ENCODE measurements around the gene F12. TPM values are rescaled to one million over a fixed set of nuclear protein-coding genes. Genes with fewer than 3 reads are reported as not detected.

Gene F12
- total RNA-seq, 2 experiments from 2014 or later: 12.0 to 12.7 TPM

DNA sequence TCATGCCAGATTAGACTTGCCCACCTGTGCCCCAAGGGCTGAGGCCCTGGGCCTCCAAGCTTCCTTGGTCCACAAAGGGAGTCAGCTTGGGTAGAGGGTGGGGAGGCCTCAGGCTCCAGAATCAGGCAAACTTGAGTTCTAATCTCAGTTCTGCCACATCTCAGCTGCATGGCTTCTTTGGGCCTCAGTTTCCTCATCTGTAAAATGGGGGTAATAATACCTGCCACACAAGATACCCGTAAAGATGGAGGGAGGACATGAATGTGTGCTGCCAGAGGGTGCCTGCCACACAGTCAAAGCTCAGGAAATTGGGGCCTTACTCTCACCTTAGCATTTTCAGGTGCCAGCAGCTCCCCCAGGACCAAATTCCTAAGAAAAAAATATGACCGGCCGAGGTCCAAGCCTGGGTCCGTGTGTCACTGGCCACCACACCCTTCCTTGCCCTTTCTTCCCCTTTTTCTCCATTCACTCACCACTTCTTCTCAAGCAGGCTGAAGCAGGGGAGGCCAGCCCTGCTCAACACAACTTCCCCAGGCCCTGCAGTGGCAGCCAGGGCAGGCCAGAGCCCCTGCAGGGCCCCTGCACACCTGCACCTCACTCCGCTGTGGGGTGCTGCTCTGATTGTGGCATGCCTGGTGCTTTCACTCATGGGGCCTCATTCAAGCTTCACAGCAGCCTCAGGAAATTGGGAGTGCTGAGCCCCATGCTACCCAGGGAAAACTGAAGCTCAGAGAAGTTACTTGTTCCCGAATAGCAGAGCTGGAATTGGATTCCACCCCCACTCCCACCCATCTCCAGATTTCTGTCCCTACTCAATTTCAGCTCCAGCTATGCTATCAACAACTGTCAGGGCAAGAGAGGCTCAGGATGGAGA lies 47.7 kb downstream of the F12 start:
- ChIA-PET POLR2A (interaction anchor here (0.8 to 1.1 kb wide), 2 partner anchors 9 to 11 kb away, joined by 3 to 4 read pairs; no protein-coding TSS in a partner anchor), CTCF (interaction anchor here (1.4 to 2.2 kb wide), 4 partner anchors 9 to 93 kb away, joined by 6 to 11 read pairs (median 7); no protein-coding TSS in a partner anchor)

DNA sequence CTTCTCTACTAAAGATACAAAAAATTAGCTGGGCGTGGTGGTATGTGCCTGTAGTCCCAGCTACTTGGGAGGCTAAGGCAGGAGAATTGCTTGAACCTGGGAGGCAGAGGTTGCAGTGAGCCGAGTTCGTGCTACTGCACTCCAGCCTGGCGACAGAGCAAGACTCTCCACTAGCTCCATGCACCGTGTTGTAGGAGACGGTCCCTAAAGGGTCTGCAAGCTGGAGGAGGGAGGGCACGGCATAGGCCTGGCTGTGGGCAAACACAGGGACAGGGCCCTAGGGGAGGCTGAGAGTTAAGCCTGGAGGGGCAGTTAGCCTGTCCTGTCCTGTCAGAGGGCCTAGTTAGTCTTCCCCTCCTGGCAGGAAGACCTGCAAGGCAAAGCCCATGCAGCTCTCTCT lies 48.6 kb downstream of the F12 start:
- ChIA-PET POLR2A (interaction anchor here (1.1 kb wide), 1 partner anchor 12 kb away, joined by 4 read pairs; no protein-coding TSS in a partner anchor), CTCF (interaction anchor here (0.8 to 2.2 kb wide), 4 partner anchors 9 to 86 kb away, joined by 3 to 11 read pairs (median 7); partner anchors contain the start of gene LMAN2)

DNA sequence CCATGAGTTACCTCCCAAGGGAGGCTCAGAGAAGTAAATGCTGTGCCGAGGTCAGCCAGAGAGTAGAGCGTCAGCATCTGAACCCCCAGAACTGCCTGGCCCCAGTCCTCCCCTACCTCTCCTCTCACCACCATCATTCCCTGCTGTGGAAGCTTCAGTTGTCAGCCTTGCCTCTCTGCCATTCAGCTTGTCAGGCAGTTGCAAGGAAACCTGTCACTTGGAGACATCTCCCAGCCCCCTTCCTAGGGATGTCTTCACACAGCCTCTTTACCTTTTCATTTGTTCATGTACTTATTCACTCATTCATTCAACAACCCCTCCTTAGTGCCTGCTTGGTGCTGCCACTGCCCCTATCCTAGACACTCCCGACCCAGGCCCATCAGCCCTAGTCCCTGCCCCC lies 49.5 kb downstream of the F12 start:
- POLR2A ChIA-PET: no interaction called here
- CTCF ChIA-PET: interaction anchor here (0.6 to 1.2 kb wide), 3 partner anchors 31 to 208 kb away, joined by 4 to 6 read pairs (median 4); no protein-coding TSS in a partner anchor

DNA sequence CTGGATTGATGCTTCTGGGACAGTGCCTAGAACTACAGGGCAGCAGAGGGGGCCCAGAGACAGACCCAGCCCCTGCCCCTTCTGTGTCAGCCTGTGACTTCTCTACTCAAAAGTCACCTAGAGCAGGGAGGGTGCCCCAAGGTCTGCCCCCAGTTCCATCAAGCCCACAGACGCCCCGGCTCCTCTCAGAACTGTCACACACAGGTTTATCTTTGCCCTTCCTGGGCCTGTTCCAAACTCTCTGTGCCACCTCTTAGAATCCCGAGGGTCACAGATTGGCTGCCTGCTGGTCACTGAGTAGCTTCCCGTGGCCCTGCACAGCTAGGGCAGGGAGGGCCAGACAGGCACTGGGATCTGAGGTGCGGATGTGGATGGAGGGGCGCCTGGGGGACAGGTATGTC lies 49.9 kb downstream of the F12 start:
- CTCF ChIA-PET: interaction anchor here (1.2 kb wide), 1 partner anchor 31 kb away, joined by 4 read pairs; no protein-coding TSS in a partner anchor
- POLR2A ChIA-PET: no interaction called here

DNA sequence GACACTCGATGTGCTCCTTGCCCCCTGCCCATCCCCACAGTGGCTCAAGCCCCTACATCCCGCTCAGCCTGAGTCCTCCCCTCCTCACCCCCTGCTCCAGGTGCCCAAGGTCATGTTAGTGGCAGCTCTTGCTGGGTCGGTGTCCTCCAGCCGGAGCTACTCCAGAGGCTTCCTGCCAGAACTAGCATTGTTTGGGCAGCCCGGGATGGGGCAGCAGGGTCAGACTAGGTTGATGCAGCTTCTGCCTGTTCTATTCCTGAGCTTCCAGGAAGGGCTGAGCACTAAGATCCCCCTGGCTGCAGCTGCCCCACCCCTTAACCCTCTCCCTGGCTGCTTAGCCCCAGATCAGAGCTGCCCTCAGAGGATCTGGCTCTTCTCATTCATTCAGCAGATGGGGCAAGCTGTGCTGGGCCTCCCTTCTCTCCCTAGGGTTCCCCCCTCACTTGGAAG lies 51.0 kb downstream of the F12 start:
- ChIA-PET CTCF (interaction anchor here (0.7 to 3.8 kb wide), 7 partner anchors 12 to 73 kb away, joined by 3 to 16 read pairs (median 5); no protein-coding TSS in a partner anchor), POLR2A (interaction anchor here (0.5 kb wide), 1 partner anchor 751 kb away, joined by 4 read pairs; no protein-coding TSS in a partner anchor)

DNA sequence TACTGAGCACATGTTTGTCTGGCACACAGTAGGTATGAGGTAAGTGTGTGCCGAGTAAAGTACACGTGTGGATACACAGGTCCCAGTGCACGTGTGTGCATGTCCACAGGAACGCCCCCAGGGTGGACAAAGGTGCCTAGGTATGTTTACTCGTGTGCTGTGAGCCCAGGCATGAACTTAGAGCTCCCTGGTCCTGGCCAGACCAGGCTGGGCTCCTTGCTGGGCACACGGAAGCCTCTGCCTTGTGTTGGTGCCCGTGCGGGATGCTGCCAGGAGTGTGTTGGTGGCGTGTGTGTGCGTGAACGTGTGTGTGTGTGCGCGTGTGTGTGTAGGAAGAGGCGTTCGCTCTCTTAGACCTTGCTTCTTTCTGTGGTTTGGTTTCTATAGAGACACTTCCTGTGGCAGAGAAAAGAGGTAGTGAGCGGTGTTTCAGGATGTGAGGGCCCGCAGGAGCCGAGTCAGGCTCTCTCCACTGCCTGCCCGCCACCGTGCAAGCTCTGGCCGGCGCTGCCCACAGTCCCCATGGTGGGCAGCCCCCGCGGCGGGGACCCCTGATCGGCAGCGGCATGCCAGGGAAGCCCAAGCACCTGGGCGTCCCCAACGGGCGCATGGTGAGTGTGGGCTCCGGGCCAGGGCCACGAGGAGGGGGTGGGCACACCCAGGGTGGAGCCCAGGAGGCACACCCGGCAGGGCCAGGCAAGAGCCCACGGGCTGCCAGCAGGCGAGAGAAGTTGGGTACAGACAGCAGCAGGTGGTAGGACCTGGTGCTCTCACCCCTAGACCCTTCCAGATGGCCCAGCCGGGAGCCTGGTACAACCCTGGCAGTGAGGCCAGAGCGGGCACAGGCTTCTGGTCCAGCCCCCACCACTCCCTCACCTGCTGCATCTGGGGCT lies 51.7 kb downstream of the F12 start, which contains the start of gene RGS14:
TSS of gene RGS14 (plus strand) at position 466 of the 893 bp plus-strand sequence. CDS start at position 567, 101 bp downstream.
- CTCF ChIA-PET: interaction anchor here (0.7 to 3.8 kb wide), 8 partner anchors 11 to 74 kb away, joined by 3 to 16 read pairs (median 5); no protein-coding TSS in a partner anchor
- POLR2A ChIA-PET: interaction anchor here (1.2 kb wide), 1 partner anchor 8 kb away, joined by 3 read pairs; no protein-coding TSS in a partner anchor

DNA sequence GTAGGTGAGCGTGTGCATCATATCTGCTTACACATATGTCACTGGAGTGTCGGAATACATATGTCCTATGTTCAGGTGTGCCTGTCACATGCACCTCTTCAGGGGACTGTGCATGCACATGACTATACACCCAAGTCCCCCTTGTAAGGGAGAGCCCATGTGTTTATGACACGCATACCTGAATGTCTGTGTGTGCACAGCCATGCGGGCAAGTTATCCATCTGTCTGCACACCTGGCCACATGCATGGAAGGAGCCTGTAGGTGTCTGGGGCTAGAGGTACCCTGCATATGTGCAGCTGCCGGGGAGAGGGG lies 52.3 kb downstream of the F12 start:
- ChIA-PET CTCF (interaction anchor here (1.3 to 3.8 kb wide), 3 partner anchors 10 to 46 kb away, joined by 5 to 16 read pairs (median 5); no protein-coding TSS in a partner anchor), POLR2A (interaction anchor here (1.2 kb wide), 1 partner anchor 9 kb away, joined by 3 read pairs; no protein-coding TSS in a partner anchor)

DNA sequence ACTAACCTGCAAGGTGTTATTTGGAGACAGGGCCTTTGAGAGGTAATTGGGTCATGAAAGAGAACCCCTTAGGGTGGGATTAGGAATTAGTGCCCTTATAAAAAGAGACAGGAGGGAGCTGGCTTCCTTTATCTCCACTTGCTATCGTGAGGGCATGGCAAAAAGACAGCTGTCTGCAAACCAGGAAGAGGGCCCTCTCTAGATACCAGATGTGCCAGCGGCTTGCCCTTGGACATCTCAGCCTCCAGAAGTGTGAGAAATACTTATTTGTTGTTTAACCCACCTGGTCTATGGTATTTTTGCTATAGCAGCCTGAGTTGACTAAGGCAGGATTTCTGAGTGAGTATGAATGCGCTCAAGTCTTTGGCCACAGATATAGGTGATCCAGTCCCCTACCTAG lies 52.6 kb downstream of the F12 start:
- CTCF ChIA-PET: interaction anchor here (0.8 to 3.8 kb wide), 6 partner anchors 10 to 47 kb away, joined by 3 to 16 read pairs (median 5); no protein-coding TSS in a partner anchor
- POLR2A ChIA-PET: interaction anchor here (1.2 to 1.3 kb wide), 2 partner anchors 9 to 57 kb away, joined by 3 to 4 read pairs; no protein-coding TSS in a partner anchor

DNA sequence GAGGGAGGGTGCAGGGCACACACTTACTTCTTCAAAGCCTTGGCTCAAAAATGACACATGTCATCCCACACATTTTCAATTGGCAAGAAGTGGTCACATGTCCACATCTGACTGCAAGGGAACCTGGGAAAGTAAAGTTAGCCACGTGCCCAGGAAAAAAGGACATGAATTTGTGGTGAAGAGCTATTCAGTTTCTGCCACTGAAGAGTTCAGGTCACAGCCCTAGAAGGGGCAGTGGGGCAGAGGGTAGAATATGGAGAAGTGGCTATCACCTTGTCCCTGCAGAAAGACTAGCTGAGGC lies 53.5 kb downstream of the F12 start:
- ChIA-PET POLR2A (interaction anchor here (1.0 to 1.3 kb wide), 2 partner anchors 57 to 220 kb away, joined by 3 to 4 read pairs; no protein-coding TSS in a partner anchor), CTCF (interaction anchor here (0.8 to 3.8 kb wide), 7 partner anchors 9 to 49 kb away, joined by 3 to 16 read pairs (median 3); no protein-coding TSS in a partner anchor)

DNA sequence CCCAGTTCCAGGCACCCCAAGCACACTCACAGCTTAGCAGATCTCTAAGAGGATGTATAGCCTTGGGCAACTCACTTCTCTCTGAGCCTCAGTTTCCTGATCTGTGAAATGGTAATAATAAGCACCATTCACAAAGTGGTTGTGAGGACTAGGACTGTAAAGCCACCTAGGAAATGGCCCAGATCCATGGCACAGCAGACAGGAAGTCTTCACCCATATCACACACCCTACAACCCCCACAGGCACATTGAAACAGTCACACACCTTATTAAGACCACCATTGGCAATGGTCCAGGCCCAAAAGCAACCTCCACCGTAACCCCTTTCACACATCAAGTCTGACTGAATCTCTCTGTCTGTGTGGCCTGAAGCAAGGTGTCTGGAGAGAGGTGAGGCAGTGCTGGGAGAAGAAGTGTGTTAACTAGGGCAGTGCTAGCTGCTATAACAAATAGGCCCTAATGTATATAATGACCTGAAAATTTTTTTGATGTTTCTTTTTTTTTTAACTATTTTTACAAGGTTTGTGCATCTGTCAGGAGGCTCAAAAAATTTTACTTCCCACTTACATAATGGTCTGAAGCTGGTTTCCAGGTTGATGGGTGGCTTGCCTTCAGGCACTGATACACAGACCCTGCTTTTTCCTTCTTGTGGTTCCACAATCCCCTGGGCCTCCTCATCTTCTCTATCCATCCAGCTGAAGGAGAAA lies 54.0 kb downstream of the F12 start:
- POLR2A ChIA-PET: interaction anchor here (1.0 to 1.3 kb wide), 2 partner anchors 58 to 219 kb away, joined by 3 to 4 read pairs; no protein-coding TSS in a partner anchor
- CTCF ChIA-PET: interaction anchor here (0.9 to 3.8 kb wide), 6 partner anchors 9 to 49 kb away, joined by 3 to 16 read pairs (median 4); no protein-coding TSS in a partner anchor

DNA sequence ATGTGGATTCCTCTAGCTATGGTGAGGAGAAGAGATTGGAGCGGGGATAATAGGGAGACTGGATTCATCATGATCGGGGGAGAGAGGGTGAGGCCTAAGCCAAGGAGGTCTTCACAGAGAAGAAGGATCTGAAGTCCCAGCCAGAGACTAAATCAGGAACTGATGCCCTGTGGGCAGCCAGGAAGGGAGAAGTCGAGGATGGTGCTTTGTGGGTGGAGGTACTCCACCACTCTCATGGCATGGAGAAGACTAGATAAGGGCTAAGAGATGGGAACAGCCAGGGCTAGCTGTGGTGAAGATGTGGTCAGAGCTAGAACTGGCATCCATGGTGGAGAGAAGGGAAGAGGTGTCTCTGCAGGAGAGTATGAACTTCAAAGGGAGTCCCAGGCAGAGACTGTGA lies 54.7 kb downstream of the F12 start:
- CTCF ChIA-PET: interaction anchor here (3.8 kb wide), 1 partner anchor 35 kb away, joined by 16 read pairs; no protein-coding TSS in a partner anchor
- POLR2A ChIA-PET: interaction anchor here (0.5 kb wide), 1 partner anchor 10 kb away, joined by 10 read pairs; no protein-coding TSS in a partner anchor

DNA sequence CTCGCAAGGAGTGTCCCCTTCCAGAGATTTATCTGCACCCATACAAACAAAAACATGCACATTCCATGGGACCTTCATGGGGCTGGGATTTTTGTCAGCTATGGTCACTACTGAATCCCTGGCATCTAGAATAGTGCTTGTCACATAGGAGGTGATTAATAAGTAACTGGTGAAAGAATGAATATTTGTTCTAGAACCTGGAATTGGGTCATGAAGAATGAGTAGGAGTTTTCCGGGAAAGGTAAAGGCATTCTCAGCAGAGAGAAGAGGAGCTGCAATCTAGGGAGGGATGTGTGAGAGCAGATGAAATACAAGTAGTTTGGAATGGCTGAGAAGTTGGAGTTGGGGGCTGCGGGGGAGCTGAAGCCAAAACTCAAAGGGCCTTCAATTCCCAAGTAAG lies 55.1 kb downstream of the F12 start:
- ChIA-PET POLR2A (interaction anchor here (0.5 kb wide), 1 partner anchor 9 kb away, joined by 10 read pairs; no protein-coding TSS in a partner anchor), CTCF (interaction anchor here (1.2 kb wide), 1 partner anchor 93 kb away, joined by 6 read pairs; no protein-coding TSS in a partner anchor)

DNA sequence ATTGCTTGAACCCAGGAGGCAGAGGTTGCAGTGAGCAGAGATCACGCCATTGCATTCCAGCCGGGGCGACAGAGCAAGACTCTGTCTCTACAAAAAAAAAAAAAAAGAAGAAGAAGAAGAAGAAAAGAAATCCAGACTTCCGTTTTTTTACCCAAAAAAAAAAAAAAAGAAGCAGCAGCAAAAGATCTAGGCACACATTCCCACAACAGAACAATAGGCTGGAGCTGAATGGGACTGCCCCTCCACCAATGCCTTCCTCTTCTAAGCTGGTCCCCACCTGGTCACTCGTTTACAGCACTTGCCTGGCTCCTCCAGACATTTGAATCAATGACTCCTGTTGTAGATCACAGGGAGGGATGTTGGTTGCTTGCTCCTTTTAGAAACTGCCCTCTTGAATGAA lies 56.3 kb downstream of the F12 start:
- CTCF ChIA-PET: interaction anchor here (0.7 to 1.5 kb wide), 4 partner anchors 14 to 797 kb away, joined by 3 to 6 read pairs (median 4); no protein-coding TSS in a partner anchor
- POLR2A ChIA-PET: no interaction called here

Other genes starting within 250 kb of the F12 start
- 10 to 100 TPM; 33.5 TPM for gene RAB24, start 105.8 kb downstream of the F12 start, total RNA-seq
- 100 to 1,000 TPM; 360 to 372 TPM for gene PRELID1, start 105.8 kb downstream of the F12 start, total RNA-seq
- 10 to 100 TPM; 11.0 to 11.8 TPM for gene MXD3, start 97.7 kb downstream of the F12 start, total RNA-seq
- gene LMAN2, start 57.9 kb downstream of the F12 start, total RNA-seq: 100 to 1,000 TPM; 110 to 117 TPM
- 10 to 100 TPM; 42.8 to 43.5 TPM for gene RGS14, start 51.6 kb downstream of the F12 start, total RNA-seq
- gene SLC34A1, start 25.1 kb downstream of the F12 start, total RNA-seq: not detected
- not detected for gene PFN3, start 8.9 kb downstream of the F12 start, total RNA-seq
- 100 to 1,000 TPM; 179 to 180 TPM for gene GRK6, start 17.1 kb upstream of the F12 start, total RNA-seq
- gene PRR7, start 37.2 kb upstream of the F12 start, total RNA-seq: 10 to 100 TPM; 18.7 to 20.1 TPM
- gene DBN1, start 64.1 kb upstream of the F12 start, total RNA-seq: 100 to 1,000 TPM; 102 to 104 TPM
- 10 to 100 TPM; 50.0 to 51.5 TPM for gene PDLIM7, start 88.0 kb upstream of the F12 start, total RNA-seq
- 1 to 10 TPM; 9.8 TPM for gene DOK3, start 100.3 kb upstream of the F12 start, total RNA-seq
- gene DDX41, start 107.4 kb upstream of the F12 start, total RNA-seq: 100 to 1,000 TPM; 204 to 212 TPM
- gene FAM193B, start 145.0 kb upstream of the F12 start, total RNA-seq: 10 to 100 TPM; 58.7 to 59.3 TPM
- gene TMED9, start 182.6 kb upstream of the F12 start, total RNA-seq: 100 to 1,000 TPM; 136 to 137 TPM
- gene B4GALT7, start 190.6 kb upstream of the F12 start, total RNA-seq: 10 to 100 TPM; 20.7 to 22.7 TPM